Right atrium auricular region (tissue), 2 donors: ENCODE results near the gene UAP1L1. TPM values are rescaled to one million over a fixed set of nuclear protein-coding genes. Genes with fewer than 3 reads are reported as not detected.
A peak's percentile ranks its signal among the peaks of the same experiment; 100 is the strongest.

Experiments
- DNase-seq: peaks from one replicate; pipeline ENCODE4 v3.0.0-alpha.2; 2019; ENCODE audit warnings: low spot score
- H3K27ac ChIP-seq, 2 donors: fragments of 200-600 bp; sonication (generic); 1 replicate in 1 of 2; 2 replicates in 1 of 2; pipeline ENCODE4 v1.5.1; 2016 to 2019
- H3K27me3 ChIP-seq, 2 donors: fragments of 200-600 bp; sonication (generic); one replicate each; pipeline versions ENCODE4 v1.5.1 to v1.6.0; 2017 to 2019
- H3K36me3 ChIP-seq: fragments of 200-600 bp; sonication (generic); one replicate; pipeline ENCODE4 v1.5.1; 2016
- H3K4me1 ChIP-seq, 2 donors: fragments of 200-600 bp; sonication (generic); one replicate each; pipeline versions ENCODE4 v1.5.1 to v1.6.0; 2017 to 2019
- H3K4me3 ChIP-seq, 2 donors: fragments of 200-600 bp; sonication (generic); 1 replicate in 1 of 2; 2 replicates in 1 of 2; pipeline ENCODE4 v1.5.1; 2017 to 2019; ENCODE audit warnings: mild to moderate bottlenecking in 1 of 2, moderate library complexity in 1 of 2
- H3K9me3 ChIP-seq, 2 donors: fragments of 200-600 bp; sonication (generic); one replicate each; pipeline ENCODE4 v1.5.1; 2019
- CTCF ChIP-seq, 2 donors: fragments of 200-600 bp; sonication (generic); IDR thresholded peaks; one replicate each; pipeline ENCODE4 v1.5.1; 2019; ENCODE audit warnings: antibody characterized with exemption in 2 of 2
- total RNA-seq, 2 donors: library from RNA; depleted of rRNA; stranded (reverse); fragments of >200 nt; gene quantifications; one replicate each; pipeline ENCODE4 v1.1.0, GENCODE V29; 2016

The UAP1L1 gene
- total RNA-seq, 2 donors from 2014 or later: 4.3 to 6.3 TPM

- Histone ChIP-seq H3K4me3 (peak overlapping the region; percentile 75 to 80), H3K27me3 (no peaks in the 10 kb centered on the region), H3K27ac (peak overlapping the region; percentile 72 to 77), H3K36me3 (no peaks in the 10 kb centered on the region), H3K4me1 (peaks cover 0 to 33% of the 10 kb centered on the region in 2 donors), H3K9me3 (peaks cover 0 to 13% of the 10 kb centered on the region in 2 donors)
- DNase-seq: peak; percentile 86
- no peak for TF ChIP-seq CTCF (IDR thresholded peaks at IDR 0.05)
Observed at GRCh38 chr9:137129456-137130175, 52.3 kb downstream of the UAP1L1 start.

GRCh38 chr9:137130176-137130755 is 52.9 kb downstream of the UAP1L1 start:
- TF ChIP-seq CTCF (IDR thresholded peaks at IDR 0.05): no peak
- DNase-seq: no peak
- peaks cover 0 to 13% of the 10 kb centered on the region in 2 donors for H3K9me3 ChIP-seq
- peak overlapping the region; percentile 72 to 77 for H3K27ac ChIP-seq
- H3K27me3 ChIP-seq: no peaks in the 10 kb centered on the region
- H3K4me1 ChIP-seq: peaks cover 0 to 33% of the 10 kb centered on the region in 2 donors
- peak overlapping the region; percentile 75 to 80 for H3K4me3 ChIP-seq
- no peaks in the 10 kb centered on the region for H3K36me3 ChIP-seq

Other genes with a start within 250 kb of the UAP1L1 start
- 1 to 10 TPM; 2.7 to 3.0 TPM for gene AJM1, start 235.0 kb upstream of the UAP1L1 start, total RNA-seq
- gene PHPT1, start 228.1 kb upstream of the UAP1L1 start, total RNA-seq: 100 to 1,000 TPM; 140 to 154 TPM
- 1 to 10 TPM; 1.7 to 2.0 TPM for gene MAMDC4, start 225.2 kb upstream of the UAP1L1 start, total RNA-seq
- gene EDF1, start 211.2 kb upstream of the UAP1L1 start, total RNA-seq: 100 to 1,000 TPM; 329 to 428 TPM
- 1 to 10 TPM; 1.9 to 4.1 TPM for gene TRAF2, start 191.0 kb upstream of the UAP1L1 start, total RNA-seq
- gene FBXW5, start 132.8 kb upstream of the UAP1L1 start, total RNA-seq: 100 to 1,000 TPM; 203 to 233 TPM
- not detected for gene C8G, start 132.3 kb upstream of the UAP1L1 start, total RNA-seq
- gene LCN12, start 125.2 kb upstream of the UAP1L1 start, total RNA-seq: 10 to 100 TPM; 10.8 to 11.3 TPM
- 1,000 to 10,000 TPM; 1,799 to 2,426 TPM for gene PTGDS, start 100.0 kb upstream of the UAP1L1 start, total RNA-seq
- 1 to 10 TPM in 1 of 2 donors, under 1 TPM in 1; 0.24 to 1.1 TPM for gene LCNL1, start 94.5 kb upstream of the UAP1L1 start, total RNA-seq
- gene PAXX, start 85.1 kb upstream of the UAP1L1 start, total RNA-seq: 10 to 100 TPM; 27.4 to 37.5 TPM
- 10 to 100 TPM in 1 of 2 donors, 1 to 10 TPM in 1; 6.5 to 11.8 TPM for gene CLIC3, start 80.9 kb upstream of the UAP1L1 start, total RNA-seq
- 10 to 100 TPM; 28.3 to 28.5 TPM for gene ABCA2, start 49.3 kb upstream of the UAP1L1 start, total RNA-seq
- gene FUT7, start 45.4 kb upstream of the UAP1L1 start, total RNA-seq: under 1 TPM in 1 of 2 donors, not detected in 1; 0.28 TPM
- 10 to 100 TPM; 49.7 to 57.8 TPM for gene NPDC1, start 31.3 kb upstream of the UAP1L1 start, total RNA-seq
- under 1 TPM; 0.41 to 0.67 TPM for gene ENTPD2, start 23.5 kb upstream of the UAP1L1 start, total RNA-seq
- gene SAPCD2, start 7.0 kb upstream of the UAP1L1 start, total RNA-seq: under 1 TPM; 0.12 to 0.63 TPM
- gene MAN1B1, start 9.5 kb downstream of the UAP1L1 start, total RNA-seq: 10 to 100 TPM; 20.9 to 26.8 TPM
- gene DPP7, start 37.2 kb downstream of the UAP1L1 start, total RNA-seq: 100 to 1,000 TPM; 165 to 188 TPM
- gene GRIN1, start 61.6 kb downstream of the UAP1L1 start, total RNA-seq: not detected
- gene LRRC26, start 92.5 kb downstream of the UAP1L1 start, total RNA-seq: not detected
- not detected for gene TMEM210, start 94.5 kb downstream of the UAP1L1 start, total RNA-seq
- 10 to 100 TPM; 10.8 to 12.1 TPM for gene ANAPC2, start 111.0 kb downstream of the UAP1L1 start, total RNA-seq
- 10 to 100 TPM; 67.1 to 72.0 TPM for gene SSNA1, start 111.2 kb downstream of the UAP1L1 start, total RNA-seq
- gene TPRN, start 123.2 kb downstream of the UAP1L1 start, total RNA-seq: 1 to 10 TPM; 6.4 to 6.8 TPM
- gene TMEM203, start 128.1 kb downstream of the UAP1L1 start, total RNA-seq: 10 to 100 TPM; 31.4 to 33.9 TPM
- 1 to 10 TPM; 6.6 TPM for gene NDOR1, start 128.2 kb downstream of the UAP1L1 start, total RNA-seq
- gene RNF208, start 144.7 kb downstream of the UAP1L1 start, total RNA-seq: 1 to 10 TPM; 5.9 to 7.9 TPM
- gene CYSRT1, start 147.7 kb downstream of the UAP1L1 start, total RNA-seq: under 1 TPM; 0.35 to 0.85 TPM
- not detected for gene RNF224, start 150.0 kb downstream of the UAP1L1 start, total RNA-seq
- gene SLC34A3, start 153.4 kb downstream of the UAP1L1 start, total RNA-seq: not detected
- 100 to 1,000 TPM; 310 to 394 TPM for gene TUBB4B, start 163.8 kb downstream of the UAP1L1 start, total RNA-seq
- not detected for gene STPG3, start 173.8 kb downstream of the UAP1L1 start, total RNA-seq
- gene NELFB, start 177.8 kb downstream of the UAP1L1 start, total RNA-seq: 10 to 100 TPM; 30.0 to 38.0 TPM
- gene TOR4A, start 200.2 kb downstream of the UAP1L1 start, total RNA-seq: 10 to 100 TPM in 1 of 2 donors, 1 to 10 TPM in 1; 9.4 to 16.8 TPM
- gene NRARP, start 224.8 kb downstream of the UAP1L1 start, total RNA-seq: 10 to 100 TPM in 1 of 2 donors, 1 to 10 TPM in 1; 5.6 to 13.3 TPM